Esophagus (tissue), 2 donors: ENCODE data around the gene NUP188. TPM values are rescaled to one million over a fixed set of nuclear protein-coding genes. Genes with fewer than 3 reads are reported as not detected.

ENCODE experiments used
- H3K27ac ChIP-seq, 2 donors: one replicate each; pipeline ENCODE4 v1.5.1; 2013; ENCODE audit warnings: low read depth in 2 of 2, mild to moderate bottlenecking in 2 of 2, inconsistent platforms in 1 of 2, low read length in 1 of 2, moderate library complexity in 1 of 2
- H3K27me3 ChIP-seq, 2 donors: one replicate each; pipeline ENCODE4 v1.6.1; 2013; ENCODE audit warnings: low read length in 2 of 2, control low read depth in 1 of 2, mild to moderate bottlenecking in 1 of 2; ENCODE audit not compliant: insufficient read depth in 2 of 2, control insufficient read depth in 1 of 2
- H3K36me3 ChIP-seq, 2 donors: one replicate each; pipeline ENCODE4 v1.6.1; 2013; ENCODE audit warnings: low read length in 1 of 2; ENCODE audit not compliant: control insufficient read depth in 2 of 2, insufficient read depth in 2 of 2
- H3K4me1 ChIP-seq, 2 donors: one replicate each; pipeline ENCODE4 v1.6.1; 2013; ENCODE audit warnings: low read length in 1 of 2; ENCODE audit not compliant: control insufficient read depth in 2 of 2, insufficient read depth in 2 of 2
- H3K4me3 ChIP-seq, 2 donors: one replicate each; pipeline ENCODE4 v1.5.1; 2013; ENCODE audit warnings: low read length in 2 of 2, mild to moderate bottlenecking in 2 of 2, low read depth in 1 of 2, moderate library complexity in 1 of 2
- H3K9me3 ChIP-seq, 2 donors: one replicate each; pipeline ENCODE4 v1.6.1; 2013; ENCODE audit warnings: mild to moderate bottlenecking in 2 of 2, low read depth in 1 of 2, low read length in 1 of 2, moderate library complexity in 1 of 2; ENCODE audit not compliant: control insufficient read depth in 2 of 2, insufficient read depth in 1 of 2
- WGBS, 2 donors: extraction: QIAGEN DNeasy Blood & Tissue Kit; methylation state at CpG; one replicate each; pipeline ENCODE4 v1.1.7; 2013; 5-methylcytosine and 5-hydroxymethylcytosine counted together
- polyA plus RNA-seq, 2 donors: library from polyadenylated mRNA; stranded (reverse); fragments of 200-250 nt; gene quantifications; one replicate each; pipeline ENCODE4 v1.2.3, GENCODE V29; 2013
- donor health status: healthy with polysubstance abuse.
- donor health status: Bipolar disorder and iron deficiency.

Gene NUP188
- polyA plus RNA-seq, 2 donors = 19.7 to 21.8 TPM

GRCh38 chr9:129014608-129015007 is 67.1 kb downstream of the NUP188 start:
- 88 to 91% methylated on average over 8 of the region's 8 CpGs for WGBS, 2 donors
- Histone ChIP-seq H3K4me1 (no peaks in the 10 kb centered on the region), H3K27ac (no peak overlapping the region), H3K36me3 (peaks cover 0 to 43% of the 10 kb centered on the region in 2 donors), H3K4me3 (no peak overlapping the region), H3K27me3 (no peaks in the 10 kb centered on the region), H3K9me3 (no peaks in the 10 kb centered on the region)

DNA sequence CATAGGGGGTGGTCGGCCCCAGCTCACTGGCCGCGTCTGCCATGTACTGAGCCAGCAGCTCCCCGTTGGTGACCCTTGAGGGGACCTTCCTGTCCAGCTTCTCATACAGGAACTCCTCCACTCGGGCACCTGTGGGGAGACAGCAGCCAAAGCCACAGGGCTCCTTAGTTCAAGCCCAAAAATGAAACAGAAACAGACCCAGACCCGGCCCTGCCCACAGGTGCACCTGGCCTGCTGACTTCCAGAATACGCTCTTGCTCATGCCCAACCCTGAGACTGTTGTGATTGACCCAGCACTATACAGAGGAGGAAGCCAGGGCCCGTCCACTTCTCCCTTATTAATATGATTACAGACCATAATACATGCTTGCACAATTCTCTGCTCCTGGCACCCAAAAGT is 73.6 kb downstream of the NUP188 start:
- Histone ChIP-seq H3K4me1 (peaks cover 7 to 8% of the 10 kb centered on the region in 2 donors), H3K4me3 (no peak overlapping the region), H3K27me3 (no peaks in the 10 kb centered on the region), H3K27ac (no peak overlapping the region), H3K36me3 (peaks cover 0 to 4% of the 10 kb centered on the region in 2 donors), H3K9me3 (no peaks in the 10 kb centered on the region)
- 66 to 69% methylated on average over 8 of the region's 8 CpGs for WGBS, 2 donors

GRCh38 chr9:129022037-129022436 is 74.5 kb downstream of the NUP188 start:
- Histone ChIP-seq H3K27me3 (no peaks in the 10 kb centered on the region), H3K4me3 (no peak overlapping the region), H3K36me3 (peaks cover 0 to 4% of the 10 kb centered on the region in 2 donors), H3K4me1 (peaks cover 10 to 11% of the 10 kb centered on the region in 2 donors), H3K27ac (peak overlapping the region in 1 of 2 donors; percentile 35), H3K9me3 (no peaks in the 10 kb centered on the region)
- 83 to 87% methylated on average over 9 of the region's 9 CpGs for WGBS, 2 donors

GRCh38 chr9:129023036-129023907 is 75.8 kb downstream of the NUP188 start:
- H3K27ac ChIP-seq = peak overlapping the region in 1 of 2 donors; percentile 62
- H3K9me3 ChIP-seq = no peaks in the 10 kb centered on the region
- H3K4me3 ChIP-seq = no peak overlapping the region
- WGBS, 2 donors = 67 to 70% methylated on average over 16 of the region's 16 CpGs
- H3K4me1 ChIP-seq = peaks cover 11 to 14% of the 10 kb centered on the region in 2 donors
- H3K27me3 ChIP-seq = no peaks in the 10 kb centered on the region
- peaks cover 0 to 4% of the 10 kb centered on the region in 2 donors for H3K36me3 ChIP-seq

- Histone ChIP-seq H3K4me3 (no peak overlapping the region), H3K36me3 (peaks cover 0 to 4% of the 10 kb centered on the region in 2 donors), H3K4me1 (peaks cover 11 to 14% of the 10 kb centered on the region in 2 donors), H3K27me3 (no peaks in the 10 kb centered on the region), H3K27ac (peak overlapping the region in 1 of 2 donors; percentile 62), H3K9me3 (no peaks in the 10 kb centered on the region)
- 64 to 69% methylated on average over 4 of the region's 4 CpGs for WGBS, 2 donors
Observed at GRCh38 chr9:129023908-129024233, 76.4 kb downstream of the NUP188 start.

GRCh38 chr9:129026442-129027223 is 79.1 kb downstream of the NUP188 start:
- 31 to 38% methylated on average over 16 to 17 of the region's 17 CpGs for WGBS, 2 donors
- H3K36me3 ChIP-seq = peaks cover 0 to 4% of the 10 kb centered on the region in 2 donors
- peak overlapping the region; percentile 78 to 85 for H3K27ac ChIP-seq
- H3K27me3 ChIP-seq = no peaks in the 10 kb centered on the region
- H3K4me1 ChIP-seq = peaks cover 11 to 14% of the 10 kb centered on the region in 2 donors
- no peaks in the 10 kb centered on the region for H3K9me3 ChIP-seq
- H3K4me3 ChIP-seq = peak overlapping the region; percentile 62 to 76

- Histone ChIP-seq H3K36me3 (peaks cover 0 to 4% of the 10 kb centered on the region in 2 donors), H3K4me3 (peak overlapping the region; percentile 62 to 76), H3K27me3 (no peaks in the 10 kb centered on the region), H3K27ac (peak overlapping the region; percentile 78 to 85), H3K9me3 (no peaks in the 10 kb centered on the region), H3K4me1 (peaks cover 11 to 14% of the 10 kb centered on the region in 2 donors)
- WGBS, 2 donors = 25% methylated on average over 9 of the region's 9 CpGs
Observed at GRCh38 chr9:129027224-129027684, 79.8 kb downstream of the NUP188 start.

GRCh38 chr9:129027685-129028191 is 80.2 kb downstream of the NUP188 start:
- H3K4me3 ChIP-seq = peak overlapping the region; percentile 62 to 76
- H3K9me3 ChIP-seq = no peaks in the 10 kb centered on the region
- H3K27ac ChIP-seq = peak overlapping the region; percentile 78 to 85
- no peaks in the 10 kb centered on the region for H3K27me3 ChIP-seq
- peaks cover 11 to 14% of the 10 kb centered on the region in 2 donors for H3K4me1 ChIP-seq
- 2 to 5% methylated on average over 25 to 47 of the region's 47 CpGs for WGBS, 2 donors
- peaks cover 0 to 3% of the 10 kb centered on the region in 2 donors for H3K36me3 ChIP-seq

- H3K4me1 ChIP-seq = peaks cover 8 to 10% of the 10 kb centered on the region in 2 donors
- no peaks in the 10 kb centered on the region for H3K36me3 ChIP-seq
- no peaks in the 10 kb centered on the region for H3K9me3 ChIP-seq
- H3K27me3 ChIP-seq = no peaks in the 10 kb centered on the region
- peak within 1 kb of the TSS; percentile 62 to 76 for H3K4me3 ChIP-seq
- 1 to 2% methylated on average over 38 to 60 of the region's 60 CpGs for WGBS, 2 donors
- peak within 1 kb of the TSS; percentile 78 to 85 for H3K27ac ChIP-seq
Observed at GRCh38 chr9:129028192-129028966, 80.9 kb downstream of the NUP188 start, which contains the start of gene SH3GLB2. TSS of gene SH3GLB2 (minus strand) at chr9:129028331. CDS start at chr9:129028154, 177 bp downstream.
